ENCODE results near the gene DAND5. TPM values are rescaled to one million over a fixed set of nuclear protein-coding genes. Genes with fewer than 3 reads are reported as not detected.
"Not testable (repeated sequence)": the region's sequence is repeated elsewhere in the genome, so short reads cannot be mapped to it uniquely, and the experiment has no call there.

The DAND5 gene
- total RNA-seq, 1 donor from 2014 or later = 9.1 TPM

DNA sequence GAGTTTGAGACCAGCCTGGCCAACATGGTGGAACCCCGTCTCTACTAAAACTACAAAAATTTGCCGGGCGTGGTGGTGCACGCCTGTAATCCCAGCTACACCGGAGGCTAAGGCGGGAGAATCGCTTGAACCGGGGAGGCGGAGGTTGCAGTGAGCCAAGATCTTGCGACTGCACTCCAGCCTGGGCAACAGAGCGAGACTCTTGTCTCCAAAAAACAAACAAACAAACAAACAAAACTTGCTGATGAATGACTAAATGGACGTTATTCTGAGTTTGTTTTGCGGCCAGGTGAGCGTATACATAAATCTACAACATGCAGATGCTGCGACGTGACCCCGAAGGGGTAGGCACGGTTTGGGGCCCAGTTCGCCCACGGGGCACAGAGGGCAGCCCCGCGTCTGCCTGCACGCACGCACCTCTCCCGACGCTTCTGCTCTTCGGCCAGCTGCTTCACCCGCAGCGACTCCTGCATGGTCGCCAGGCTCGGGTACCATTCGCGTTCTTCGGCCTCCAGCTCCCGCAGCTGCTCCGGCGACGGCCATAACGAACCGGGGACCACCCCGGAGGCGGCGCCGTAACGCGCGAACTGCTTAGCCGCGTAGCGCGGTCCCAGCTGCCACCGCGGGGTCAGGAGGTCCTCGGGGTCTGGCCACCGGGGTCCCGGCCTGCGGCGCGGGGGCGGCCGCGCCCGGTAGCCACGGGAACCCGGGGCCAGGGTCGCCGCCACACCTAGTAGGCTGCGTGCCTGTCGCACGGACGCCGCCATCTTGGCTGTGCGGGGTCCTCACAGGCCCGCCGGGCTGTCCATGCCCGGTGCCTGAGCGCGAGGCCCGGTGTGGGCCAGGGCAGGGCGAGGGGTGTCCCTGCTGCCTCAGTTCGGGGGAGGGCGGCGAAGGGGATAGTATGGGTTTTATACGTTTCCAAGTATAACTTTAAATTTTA is 12.7 kb upstream of the DAND5 start, which contains the start of gene GADD45GIP1:
Gene GADD45GIP1 (minus strand): TSS at position 778 of the 943 bp plus-strand sequence. CDS start 11 bp downstream, at position 767.
- DNase-seq (peak; percentile 90), ATAC-seq (ENCODE audit: poor library complexity) (peak; percentile 96)
- intact Hi-C loops (cut with DNase I) = no loop called here

DNA sequence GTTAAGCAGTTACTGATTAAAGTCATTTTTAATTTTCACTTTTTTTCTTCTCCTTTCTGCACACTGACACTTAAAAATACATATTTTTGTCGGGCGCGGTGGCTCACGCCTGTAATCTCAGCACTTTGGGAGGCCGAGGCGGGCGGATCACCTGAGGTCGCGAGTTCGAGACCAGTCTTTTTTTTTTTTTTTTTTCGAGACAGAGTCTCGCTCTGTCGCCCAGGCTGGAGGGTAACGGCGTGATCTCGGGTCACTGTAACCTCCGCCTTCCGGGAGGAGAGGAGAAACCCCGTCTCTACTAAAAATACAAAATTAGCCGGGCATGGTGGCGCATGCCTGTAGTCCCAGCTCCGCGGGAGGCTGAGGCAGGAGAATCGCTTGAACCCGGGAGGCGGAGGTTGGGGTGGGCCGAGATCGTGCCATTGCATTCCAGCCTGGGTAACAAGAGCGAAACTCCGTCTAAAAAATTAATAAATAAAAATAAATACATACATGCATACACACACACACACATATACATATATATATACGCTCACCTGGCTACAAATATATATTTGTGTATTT is 11.9 kb upstream of the DAND5 start:
- ATAC-seq (ENCODE audit: poor library complexity) = peak; percentile 13
- intact Hi-C loops (cut with DNase I) = not testable (repeated sequence)

DNA sequence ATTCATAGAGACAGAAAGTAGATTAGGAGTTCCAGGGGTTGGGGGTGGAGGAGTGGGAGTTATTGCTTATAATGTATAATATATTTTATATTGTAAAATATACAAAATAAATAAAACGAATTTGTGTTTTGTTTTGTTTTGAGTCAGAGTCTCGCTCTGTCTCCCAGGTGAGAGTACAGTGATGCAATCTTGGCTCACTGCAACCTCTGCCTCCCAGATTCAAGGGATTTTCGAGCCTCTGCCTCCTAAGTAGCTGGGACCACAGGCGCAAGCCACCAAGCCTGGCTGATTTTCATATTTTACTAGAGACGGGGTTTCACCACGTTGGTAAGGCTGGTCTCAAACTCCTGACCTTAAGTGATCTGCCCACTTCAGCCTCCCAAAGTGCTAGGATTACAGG is 9.9 kb upstream of the DAND5 start:
- intact Hi-C loops (cut with DNase I) = no loop called here
- ATAC-seq (ENCODE audit: poor library complexity) = no peak

More for the DNA sequence above, 11.9 kb upstream of the DAND5 start:
- DNase-seq = not testable (repeated sequence)

DNA sequence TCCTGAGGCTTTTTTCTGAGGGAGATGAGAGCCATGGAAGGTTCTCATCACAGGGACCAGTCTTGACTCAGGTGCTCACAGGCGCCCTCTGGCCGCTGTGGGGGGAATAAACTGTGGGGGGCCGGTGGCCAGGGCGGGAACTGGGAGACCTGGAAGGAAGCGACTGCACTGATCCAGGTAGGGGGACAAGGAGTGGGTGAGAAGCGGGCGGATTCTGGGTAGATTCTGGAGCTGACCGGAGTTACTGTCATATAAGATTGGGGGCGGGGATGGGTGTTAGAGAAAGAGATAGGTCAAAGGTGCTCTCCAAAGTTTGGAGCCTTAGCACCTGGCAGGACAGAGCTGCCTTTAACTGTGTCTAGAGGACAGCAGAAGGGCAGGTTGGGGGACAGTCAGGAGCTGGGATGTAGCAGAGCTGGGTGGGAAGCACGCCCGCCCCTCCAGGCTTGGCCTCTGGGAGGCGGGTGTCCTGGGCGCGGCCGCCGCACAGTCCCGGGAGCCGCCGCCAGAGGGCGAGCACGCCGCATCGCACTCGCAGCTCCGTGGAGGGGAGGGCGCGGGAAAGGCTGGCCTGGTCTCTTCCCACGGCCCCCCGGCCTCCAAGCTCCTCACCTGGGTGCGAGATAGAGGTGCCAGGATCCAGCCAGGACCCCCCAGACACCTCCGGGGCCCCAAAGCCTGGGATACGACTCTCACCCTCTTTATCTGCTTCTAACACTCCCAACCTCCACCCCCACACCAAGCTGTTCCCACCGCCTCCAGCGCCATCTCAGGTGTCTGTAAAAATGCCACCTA is 4.2 kb upstream of the DAND5 start:
- intact Hi-C loops (cut with DNase I) = no loop called here
- DNase-seq (peak; percentile 90), ATAC-seq (ENCODE audit: poor library complexity) (peak; percentile 95)

More for the DNA sequence above, 9.9 kb upstream of the DAND5 start:
- no peak for DNase-seq

DNA sequence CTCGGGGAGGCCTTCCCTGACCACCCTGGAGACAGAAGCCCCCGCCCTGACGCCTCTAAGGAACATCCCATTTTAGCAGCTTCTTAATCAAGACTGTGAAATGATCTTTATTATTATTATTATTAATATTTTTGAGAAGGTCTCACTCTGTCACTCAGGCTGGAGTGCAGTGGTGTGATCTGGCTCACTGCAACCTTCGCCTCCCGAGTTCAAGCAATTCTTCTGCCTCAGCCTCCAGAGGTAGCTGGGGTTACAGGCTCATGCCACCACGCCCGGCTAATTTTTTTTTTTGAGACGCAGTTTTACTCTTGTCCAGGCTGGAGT is 3.6 kb upstream of the DAND5 start:
- ATAC-seq (ENCODE audit: poor library complexity) = no peak
- intact Hi-C loops (cut with DNase I) = no loop called here
- no peak for DNase-seq

DNA sequence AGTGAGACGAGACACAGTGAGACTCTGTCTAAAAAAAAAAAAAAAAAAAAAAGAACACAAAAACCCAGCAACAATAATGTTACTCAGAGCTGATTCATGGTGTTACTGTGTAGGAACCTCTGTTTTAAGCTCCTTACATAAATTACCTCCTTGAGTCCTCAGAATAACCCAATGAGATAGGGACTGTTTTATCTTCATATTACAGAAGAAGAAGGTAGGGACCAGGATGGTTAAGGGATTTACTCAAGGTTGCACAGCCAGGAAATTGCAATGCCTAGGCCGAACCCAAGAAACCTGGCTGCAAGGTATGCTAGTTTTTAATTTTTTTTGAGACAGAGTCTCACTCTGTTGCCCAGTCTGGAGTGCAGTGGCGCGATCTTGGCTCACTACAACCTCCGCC is 1.5 kb upstream of the DAND5 start:
- ATAC-seq (ENCODE audit: poor library complexity) (no peak), DNase-seq (no peak)
- intact Hi-C loops (cut with DNase I) = no loop called here

DNA sequence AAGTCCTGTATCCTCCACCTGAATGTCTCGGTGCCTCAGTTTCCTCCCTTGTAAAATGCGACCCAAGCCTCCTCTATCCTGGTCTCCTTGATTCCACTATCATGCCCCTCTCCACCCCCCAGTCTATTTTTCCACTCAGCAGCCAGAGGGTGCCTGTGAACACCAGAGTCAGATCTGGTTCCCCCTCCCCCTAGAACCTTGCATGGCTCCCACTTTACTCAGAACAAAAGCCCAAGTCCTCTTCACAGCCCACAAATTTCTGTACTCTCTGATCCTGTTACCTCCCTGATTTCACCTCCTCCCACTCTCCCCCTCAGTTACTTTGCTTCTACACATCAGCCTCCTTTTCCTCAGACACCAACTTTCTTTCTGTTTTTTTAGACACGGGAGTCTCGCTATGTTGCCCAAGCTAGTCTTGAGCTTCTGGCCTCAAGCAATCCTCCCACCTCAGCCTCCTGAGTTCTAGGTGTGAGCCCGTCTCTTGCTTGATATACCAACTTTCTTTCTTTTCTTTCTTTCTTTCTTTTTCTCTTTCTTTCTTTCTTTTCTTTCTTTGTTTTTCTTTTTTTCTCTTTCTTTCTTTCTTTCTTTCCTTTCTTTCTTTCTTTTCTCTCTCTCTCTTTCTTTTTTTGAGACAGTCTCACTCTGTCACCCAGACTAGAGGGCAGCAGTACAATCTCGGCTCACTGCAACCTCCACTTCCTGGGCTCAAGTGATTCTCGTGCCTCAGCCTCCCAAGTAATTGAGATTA is 869 bp downstream of the DAND5 start:
- intact Hi-C loops (cut with DNase I) = no loop called here
- DNase-seq = no peak
- no peak for ATAC-seq (ENCODE audit: poor library complexity)

DNA sequence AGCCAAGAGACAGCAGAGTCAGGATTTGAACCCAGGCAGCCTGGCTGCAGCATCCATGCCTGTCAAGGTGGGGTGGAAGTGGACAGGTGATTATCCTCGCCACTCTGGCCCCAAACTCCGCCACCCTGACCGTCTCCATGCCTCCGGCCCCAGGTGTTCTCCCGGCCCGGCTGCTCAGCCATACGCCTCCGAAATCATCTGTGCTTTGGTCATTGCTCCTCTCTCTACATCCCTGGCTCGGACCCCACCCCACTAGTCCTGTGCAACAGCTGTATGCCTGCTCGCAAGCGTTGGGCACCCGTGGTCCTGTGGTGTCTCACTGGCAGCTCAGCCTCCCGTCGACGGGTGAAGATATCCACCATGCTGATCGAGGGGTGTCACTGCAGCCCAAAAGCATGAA is 3.9 kb downstream of the DAND5 start:
- no peak for ATAC-seq (ENCODE audit: poor library complexity)
- no peak for DNase-seq
- intact Hi-C loops (cut with DNase I) = no loop called here

DNA sequence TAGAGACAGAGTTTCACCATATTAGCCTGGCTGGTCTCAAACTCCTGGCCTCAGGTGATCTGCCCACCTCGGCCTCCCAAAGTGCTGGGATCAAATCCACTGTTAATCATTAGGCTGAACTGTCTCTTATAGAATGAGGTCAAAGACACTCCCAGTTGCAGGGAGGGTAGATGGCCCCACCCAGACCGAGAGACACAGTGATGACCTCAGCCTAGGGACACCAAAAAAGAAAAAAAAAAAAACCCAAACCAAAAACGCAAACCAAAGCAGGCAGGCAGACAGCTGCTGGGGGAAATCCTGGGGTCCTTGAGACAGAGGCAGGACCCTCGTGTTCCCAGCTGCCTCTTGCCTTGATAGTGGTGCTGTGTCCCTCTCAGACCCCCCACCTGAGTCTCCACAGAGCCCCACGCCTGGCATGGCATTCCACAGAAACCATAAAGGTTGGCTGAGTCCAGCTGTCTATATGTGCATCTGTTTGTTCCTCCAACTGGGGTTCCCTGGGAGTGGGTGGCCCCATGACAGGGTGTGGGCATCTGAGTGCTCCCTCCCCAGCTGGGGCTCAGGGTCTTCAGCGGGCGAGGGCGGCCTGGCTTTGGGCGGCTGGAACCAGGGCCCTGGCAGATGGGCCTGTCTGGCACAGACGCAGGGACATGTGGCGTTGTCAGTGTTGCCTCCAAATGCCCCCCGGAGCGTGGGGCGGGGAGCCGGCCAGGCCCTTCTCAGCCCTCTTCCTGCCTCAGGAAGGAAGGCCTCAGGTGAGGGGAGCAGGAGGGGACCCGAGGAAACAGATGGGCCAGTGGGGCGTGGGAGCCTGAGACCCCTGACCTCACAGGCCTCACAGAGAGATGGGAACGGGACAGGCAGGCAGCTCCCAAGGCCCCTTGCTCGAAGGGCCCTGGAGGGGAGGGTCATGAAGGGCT is 5.2 kb downstream of the DAND5 start:
- ATAC-seq (ENCODE audit: poor library complexity) (no peak), DNase-seq (no peak)
- intact Hi-C loops (cut with DNase I) = loop anchor here (5.0 kb wide), 1 partner anchor 288 kb away; no protein-coding TSS in a partner anchor

DNA sequence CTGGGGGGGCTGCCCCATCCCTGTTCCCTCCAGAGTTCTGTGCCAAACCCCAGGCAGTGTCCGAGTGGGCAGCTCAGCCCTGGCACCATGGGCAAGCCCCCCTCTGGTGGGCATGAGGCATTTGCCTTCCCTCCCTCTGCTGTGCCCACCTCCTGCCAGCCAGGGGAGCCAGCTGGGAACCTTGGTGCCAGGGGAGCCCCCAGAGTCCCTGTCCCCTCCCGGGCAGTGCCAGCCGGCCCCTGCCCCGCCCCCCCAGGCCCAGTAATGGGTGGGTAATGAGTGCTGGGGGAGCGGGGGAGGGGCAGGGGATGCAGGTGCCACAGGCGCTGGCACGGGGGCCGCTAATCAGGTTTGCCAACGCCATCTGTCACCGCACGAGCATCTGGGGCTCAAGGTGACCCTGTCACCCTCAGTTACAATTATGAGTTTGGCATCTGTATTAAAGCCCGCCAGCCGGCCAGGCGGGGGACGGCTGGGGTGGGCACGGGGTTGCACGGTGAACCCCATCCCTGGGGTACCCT is 5.9 kb downstream of the DAND5 start:
- intact Hi-C loops (cut with DNase I) = loop anchor here (5.0 kb wide), 1 partner anchor 287 kb away; no protein-coding TSS in a partner anchor
- ATAC-seq (ENCODE audit: poor library complexity) (no peak), DNase-seq (no peak)

DNA sequence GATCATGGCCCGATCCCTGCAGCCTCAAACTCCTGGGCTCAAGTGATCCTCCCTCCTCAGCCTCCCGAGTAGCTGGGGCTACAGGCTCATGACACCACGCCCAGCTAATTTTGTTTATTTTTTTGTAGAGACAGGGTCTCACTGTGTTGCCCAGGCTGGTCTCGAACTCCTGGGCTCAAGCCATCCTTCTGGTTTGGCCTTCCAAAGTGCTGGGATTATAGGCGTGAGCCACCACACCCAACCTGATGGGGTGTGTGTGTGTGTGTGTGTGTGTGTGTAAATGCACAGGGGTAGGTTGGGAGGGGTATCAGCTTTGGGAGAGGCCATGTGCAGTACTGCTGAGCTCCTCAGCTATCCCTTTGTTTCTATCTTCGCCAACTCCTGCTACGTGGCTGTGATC is 6.7 kb downstream of the DAND5 start:
- ATAC-seq (ENCODE audit: poor library complexity); DNase-seq: not testable (repeated sequence)
- intact Hi-C loops (cut with DNase I) = loop anchor here (5.0 kb wide), 1 partner anchor 286 kb away; no protein-coding TSS in a partner anchor

DNA sequence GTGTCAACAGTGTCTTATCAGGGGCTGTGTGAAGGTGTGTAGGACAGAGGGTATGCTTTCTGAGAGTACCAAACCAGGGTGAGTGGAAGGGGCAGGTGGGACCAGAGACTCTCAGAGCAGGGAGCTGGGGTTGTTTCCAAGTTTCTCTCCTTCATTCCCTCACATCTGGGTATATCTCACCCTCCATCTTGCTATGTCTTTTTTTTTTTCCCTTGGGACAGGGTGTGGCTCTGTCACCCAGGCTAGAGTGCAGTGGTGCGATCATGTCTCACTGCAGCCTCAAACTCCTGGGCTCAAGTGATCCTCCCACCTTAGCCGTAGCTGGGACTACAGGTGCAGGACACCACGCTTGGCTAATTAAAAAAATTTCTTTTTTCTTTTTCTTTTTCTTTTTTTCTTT is 10.6 kb downstream of the DAND5 start:
- intact Hi-C loops (cut with DNase I) = loop anchor here (5.0 kb wide), 1 partner anchor 282 kb away; no protein-coding TSS in a partner anchor
- ATAC-seq (ENCODE audit: poor library complexity) (no peak), DNase-seq (no peak)

DNA sequence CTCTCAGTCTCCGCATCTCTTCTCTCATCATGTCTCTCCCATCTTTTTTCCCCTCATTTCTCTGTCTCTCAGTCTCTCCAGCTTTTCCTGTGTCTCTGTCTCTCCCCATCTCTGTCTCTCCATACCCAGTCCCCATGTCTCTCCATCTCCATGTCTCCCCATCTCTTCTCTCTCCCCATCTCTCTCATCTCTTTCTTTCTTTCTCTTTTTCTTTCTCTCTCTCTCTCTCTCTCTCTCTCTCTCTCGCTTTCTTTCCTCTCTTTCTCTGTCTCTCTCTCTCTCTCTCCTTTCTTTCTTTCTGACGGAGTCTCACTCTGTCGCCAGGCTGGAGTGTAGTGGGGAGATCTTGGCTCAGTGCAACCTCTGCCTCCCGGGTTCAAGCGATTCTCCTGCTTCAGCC is 13.3 kb downstream of the DAND5 start:
- ATAC-seq (ENCODE audit: poor library complexity) (no peak), DNase-seq (no peak)
- intact Hi-C loops (cut with DNase I) = loop anchor here (2.0 kb wide), 1 partner anchor 112 kb away; no protein-coding TSS in a partner anchor

DNA sequence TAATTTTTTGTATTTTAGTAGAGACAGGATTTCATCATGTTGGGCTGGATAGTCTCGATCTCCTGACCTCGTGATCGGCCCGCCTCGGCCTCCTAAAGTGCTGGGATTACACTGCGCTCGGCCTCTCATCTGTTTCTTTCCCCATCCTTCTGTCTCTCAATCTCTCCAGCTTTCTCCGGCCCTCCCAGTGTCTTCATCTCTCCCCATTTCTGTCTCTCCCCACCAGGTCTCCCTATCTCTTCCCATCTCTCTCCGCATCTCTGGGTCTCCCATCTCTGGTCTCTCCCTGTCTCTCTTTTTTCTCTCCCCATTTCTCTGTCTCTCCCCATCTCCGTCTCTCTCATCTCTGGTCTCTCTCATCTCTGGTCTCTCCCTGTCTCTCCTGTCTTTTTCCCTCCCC is 13.7 kb downstream of the DAND5 start:
- DNase-seq (no peak), ATAC-seq (ENCODE audit: poor library complexity) (no peak)
- intact Hi-C loops (cut with DNase I) = loop anchor here (2.0 kb wide), 1 partner anchor 112 kb away; no protein-coding TSS in a partner anchor

DNA sequence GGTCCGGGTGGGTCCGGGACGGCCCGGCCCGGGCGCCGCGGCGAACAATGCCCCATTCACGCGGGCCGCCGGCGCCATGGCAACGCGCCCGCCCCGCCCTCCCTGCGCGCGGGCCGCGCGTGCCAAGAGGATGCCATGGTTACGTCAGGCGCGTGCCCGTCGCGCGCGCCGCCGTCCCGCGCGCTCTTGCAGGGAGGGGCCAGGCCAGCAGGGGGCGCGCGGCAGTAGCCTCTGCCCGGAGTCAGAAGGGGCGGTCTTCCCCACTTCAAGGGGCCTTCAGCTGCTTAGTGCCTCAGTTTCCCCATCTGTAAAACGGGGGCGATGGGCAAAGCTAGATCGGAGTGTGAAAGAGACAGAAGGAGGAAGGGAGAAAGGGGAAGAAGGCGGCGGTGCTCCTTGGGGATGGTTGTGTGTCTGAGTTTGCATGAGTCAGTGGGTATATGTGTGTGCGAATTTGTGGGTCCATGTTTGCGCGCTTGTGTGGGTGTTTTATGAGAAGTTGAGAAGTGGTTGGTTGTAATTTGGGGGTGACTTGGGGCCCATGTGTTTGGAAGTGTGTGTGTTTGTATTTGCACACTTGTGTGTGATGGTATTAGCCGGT is 14.3 kb downstream of the DAND5 start:
- peak; percentile 89 for DNase-seq
- peak; percentile 86 for ATAC-seq (ENCODE audit: poor library complexity)
- intact Hi-C loops (cut with DNase I) = loop anchor here (2.0 kb wide), 1 partner anchor 111 kb away; no protein-coding TSS in a partner anchor

DNA sequence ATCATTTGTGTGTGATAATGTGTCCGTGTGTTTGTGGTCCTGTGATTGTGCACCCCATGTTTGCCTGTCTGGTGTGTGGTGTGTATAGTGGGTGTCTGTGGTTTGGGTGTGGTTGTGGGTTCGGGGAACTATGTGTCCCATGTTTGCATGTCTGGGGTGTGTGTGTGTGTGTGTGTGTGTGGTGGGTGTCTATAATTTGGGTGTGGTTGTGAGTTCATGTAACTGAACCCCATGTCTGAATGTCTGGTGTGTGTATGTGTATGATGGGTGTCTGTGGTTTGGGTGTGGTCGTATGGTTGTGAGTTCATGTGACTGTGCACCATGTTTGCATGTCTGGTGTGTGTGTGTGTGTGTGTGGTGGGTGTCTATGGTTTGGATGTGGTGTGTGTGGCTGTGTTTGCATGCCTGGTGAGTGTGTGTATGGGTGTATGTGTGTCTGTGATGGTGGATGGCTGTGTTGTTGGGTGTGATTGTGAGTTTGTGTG is 14.8 kb downstream of the DAND5 start:
- intact Hi-C loops (cut with DNase I) = no loop called here
- DNase-seq (no peak), ATAC-seq (ENCODE audit: poor library complexity) (no peak)

DNA sequence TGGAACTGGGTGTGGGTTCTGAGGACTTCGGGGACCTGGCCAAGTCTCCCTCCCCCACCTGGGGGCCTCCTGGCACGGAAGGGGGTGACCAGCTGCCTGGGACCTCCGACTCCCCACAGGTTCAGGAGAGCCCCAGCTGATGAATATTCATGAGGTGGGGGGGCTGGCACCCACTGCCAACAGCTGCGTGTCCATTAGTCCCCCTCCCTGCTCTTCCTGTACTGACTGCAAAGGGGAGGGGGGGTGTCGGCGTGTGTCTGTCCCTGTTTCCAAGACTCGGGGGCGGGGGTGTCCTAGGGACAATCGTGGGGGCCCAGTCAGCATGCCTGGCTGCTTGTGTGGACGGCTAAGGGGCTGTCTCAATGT is 15.3 kb downstream of the DAND5 start:
- intact Hi-C loops (cut with DNase I) = no loop called here
- peak; percentile 12 for ATAC-seq (ENCODE audit: poor library complexity)
- DNase-seq = no peak

All from Right ventricle myocardium superior (tissue), 1 donor.